ENCODE results near the gene CYP3A7.
"Not testable (repeated sequence)": the region's sequence is repeated elsewhere in the genome, so short reads cannot be mapped to it uniquely, and the experiment has no call there.

CYP3A7 gene

GRCh38 chr7:99669782-99670181 lies 65.2 kb downstream of the CYP3A7 start:
- no peak for DNase-seq (ENCODE audit: low read depth in 2 of 2)

GRCh38 chr7:99668541-99668940 lies 66.5 kb downstream of the CYP3A7 start:
- DNase-seq (ENCODE audit: low read depth in 2 of 2) = no peak

GRCh38 chr7:99667179-99667578 lies 67.8 kb downstream of the CYP3A7 start:
- DNase-seq (ENCODE audit: low read depth in 2 of 2) = no peak

- DNase-seq (ENCODE audit: low read depth in 2 of 2) = no peak
These were observed 69.0 kb downstream of the CYP3A7 start for GRCh38 chr7:99666013-99666395.

GRCh38 chr7:99665312-99666012 lies 69.5 kb downstream of the CYP3A7 start:
- DNase-seq (ENCODE audit: low read depth in 2 of 2) = no peak

- DNase-seq (ENCODE audit: low read depth in 2 of 2) = not testable (repeated sequence)
These were observed 77.1 kb downstream of the CYP3A7 start for GRCh38 chr7:99657879-99658278.
